Upper lobe of right lung (tissue), 1 donor: ENCODE data around the gene CELF4. TPM values are rescaled to one million over a fixed set of nuclear protein-coding genes. Genes with fewer than 3 reads are reported as not detected.

Experiments used
- ATAC-seq: fragments of 200-7000 bp; cut with Tn5 transposase; one replicate; pipeline ENCODE4 v1.9.1; 2020; ENCODE audit warnings: mild to moderate bottlenecking, moderate library complexity
- DNase-seq: peaks from one replicate; pipeline ENCODE4 v3.0.0-alpha.2; 2020
- H3K27ac ChIP-seq: fragments of 200-600 bp; one replicate; pipeline ENCODE4 v1.8.0; 2022
- H3K27me3 ChIP-seq: fragments of 200-600 bp; one replicate; pipeline ENCODE4 v1.8.0; 2022; ENCODE audit warnings: mild to moderate bottlenecking
- H3K36me3 ChIP-seq: fragments of 200-600 bp; one replicate; pipeline ENCODE4 v1.8.0; 2022
- H3K4me1 ChIP-seq: fragments of 200-600 bp; one replicate; pipeline ENCODE4 v1.8.0; 2022
- H3K4me3 ChIP-seq: fragments of 200-600 bp; one replicate; pipeline ENCODE4 v1.8.0; 2022; ENCODE audit warnings: mild to moderate bottlenecking
- H3K9me3 ChIP-seq: fragments of 200-600 bp; one replicate; pipeline ENCODE4 v1.8.0; 2022
- CTCF ChIP-seq: fragments of 200-600 bp; IDR thresholded peaks from one replicate; pipeline ENCODE4 v1.8.0; 2022; ENCODE audit warnings: antibody characterized with exemption
- intact Hi-C: fragments of 100-400 bp; cut with DNase I; formaldehyde crosslinking; loops from one replicate; pipeline ENCODE4 v1.11.0; 2022
- total RNA-seq: library from RNA; stranded (reverse); fragmentation: NEBNext Ultra II Directional; extraction: Animal tissue kit (Norgen Biotek cat#: 25700); gene quantifications from one replicate; pipeline ENCODE4 v1.2.1, GENCODE V29; 2021
- donor health status: DM: no; HTN: yes; CAD: no; lungs with severe emphysema.

The CELF4 gene
- total RNA-seq, 1 donor from 2014 or later, result 1.2 TPM

GRCh38 chr18:37207343-37207742 lies 358.3 kb downstream of the CELF4 start:
- intact Hi-C loops, result no loop called here
- TF ChIP-seq CTCF, result no peak
- H3K4me3 ChIP-seq, result no peak overlapping the region
- no peak for DNase-seq
- H3K27ac ChIP-seq, result no peak overlapping the region
- no peak for ATAC-seq
- H3K36me3 ChIP-seq, result no peaks in the 10 kb centered on the region
- H3K4me1 ChIP-seq, result no peaks in the 10 kb centered on the region
- H3K27me3 ChIP-seq, result no peaks in the 10 kb centered on the region
- no peaks in the 10 kb centered on the region for H3K9me3 ChIP-seq

GRCh38 chr18:37199741-37200140 lies 365.9 kb downstream of the CELF4 start:
- Histone ChIP-seq H3K9me3 (no peaks in the 10 kb centered on the region), H3K4me1 (no peaks in the 10 kb centered on the region), H3K36me3 (no peaks in the 10 kb centered on the region), H3K4me3 (no peak overlapping the region), H3K27ac (no peak overlapping the region), H3K27me3 (no peaks in the 10 kb centered on the region)
- ATAC-seq, result no peak
- intact Hi-C loops, result no loop called here
- TF ChIP-seq CTCF, result no peak
- DNase-seq, result no peak
